HCT116 (cell line): ENCODE data around the gene ABCC5. TPM values are rescaled to one million over a fixed set of nuclear protein-coding genes. Genes with fewer than 3 reads are reported as not detected.

ENCODE experiments used
- ATAC-seq: fragments of 200-7000 bp; cut with Tn5 transposase; 2 replicates; pipeline ENCODE4 v1.9.1; 2020; ENCODE audit warnings: mild to moderate bottlenecking, moderate library complexity
- BruUV-seq: library from RNA; stranded (reverse); fragments of 400-500 nt; replicated peaks from 2 replicates; lab custom pipeline; 2021; lab: Mats Ljungman, UMichigan
- CTCF ChIA-PET: fragments of 300-600 bp; sonication (Branson Sonifier 250); formaldehyde crosslinking; loops from one replicate; lab custom pipeline; 2021; ENCODE audit warnings: antibody characterized with exemption; lab: Charles Lee
- POLR2A ChIA-PET: fragments of 300-600, 350-600 bp; sonication (Branson Sonifier 250); formaldehyde crosslinking; loops from one replicate; lab custom pipeline; 2021; ENCODE audit warnings: antibody characterized with exemption; lab: Charles Lee
- RAD21 ChIA-PET, 2 experiments: fragments of 300-600 bp; sonication (Branson Sonifier 250); formaldehyde crosslinking; loops; one replicate each; lab custom pipeline; 2023; ENCODE audit warnings: low total read pairs in 2 of 2; ENCODE audit not compliant: uncharacterized antibody in 2 of 2, unreplicated experiment in 2 of 2, low non-redundant PET in 1 of 2; lab: Charles Lee
- DNase-seq: peaks from one replicate; pipeline ENCODE4 v3.0.0-alpha.2; 2010; ENCODE audit warnings: low read depth, low spot score
- H2AFZ ChIP-seq: fragments of 200-600 bp; shearing (Covaris generic), sonication (generic); 2 replicates; pipeline ENCODE4 v1.6.1; 2017; ENCODE audit warnings: low read depth, mixed run types, mixed read lengths, antibody characterized with exemption, low read length; ENCODE audit not compliant: poor library complexity, severe bottlenecking
- H3K27ac ChIP-seq: 2 replicates; pipeline ENCODE4 v1.5.1; 2012; ENCODE audit warnings: low read depth, low read length
- H3K27me3 ChIP-seq: fragments of 200-600 bp; sonication (generic); 2 replicates; pipeline ENCODE4 v1.6.1; 2016; ENCODE audit warnings: mixed run types, low read length, mixed read lengths; ENCODE audit not compliant: insufficient read depth
- H3K36me3 ChIP-seq, 2 experiments: fragments of 200-500 bp in 1 of 2; fragments of 200-600 bp in 1 of 2; sonication (Bioruptor generic) in 1 of 2; sonication (generic) in 1 of 2; 2 replicates each; pipeline versions ENCODE4 v1.5.1 to v1.6.1; 2014 to 2016; ENCODE audit warnings: low read length in 2 of 2, inconsistent platforms in 1 of 2, mixed read lengths in 1 of 2, mixed run types in 1 of 2; ENCODE audit not compliant: insufficient read depth in 2 of 2, control insufficient read depth in 1 of 2
- H3K4me1 ChIP-seq, 2 experiments: fragments of 200-600 bp in 1 of 2; sonication (generic) in 1 of 2; 2 replicates each; pipeline versions ENCODE4 v1.5.1 to v1.6.1; 2012 to 2017; ENCODE audit warnings: low read length in 2 of 2, inconsistent platforms in 1 of 2, mild to moderate bottlenecking in 1 of 2, mixed read lengths in 1 of 2, mixed run types in 1 of 2, moderate library complexity in 1 of 2; ENCODE audit not compliant: insufficient read depth in 2 of 2, control insufficient read depth in 1 of 2
- H3K4me2 ChIP-seq: fragments of 200-600 bp; sonication (generic); 2 replicates; pipeline ENCODE4 v1.6.1; 2017; ENCODE audit warnings: mixed run types, low read length, mixed read lengths
- H3K4me3 ChIP-seq, 2 experiments: fragments of 200-600 bp in 1 of 2; sonication (generic) in 1 of 2; replicated peaks in 1 of 2; 2 replicates each; pipeline ENCODE4 v1.5.1; 2011 to 2016; ENCODE audit warnings: low read length in 2 of 2, control low read depth in 1 of 2, low read depth in 1 of 2, mild to moderate bottlenecking in 1 of 2, mixed read lengths in 1 of 2, mixed run types in 1 of 2
- H3K79me2 ChIP-seq: fragments of 200-600 bp; sonication (generic); 2 replicates; pipeline ENCODE4 v1.6.1; 2017; ENCODE audit warnings: mild to moderate bottlenecking, mixed run types, low read length, moderate library complexity, mixed read lengths; ENCODE audit not compliant: insufficient read depth
- H3K9ac ChIP-seq: fragments of 200-600 bp; sonication (generic); 2 replicates; pipeline ENCODE4 v1.6.1; 2016; ENCODE audit warnings: low read length, mixed read lengths
- H3K9me2 ChIP-seq: fragments of 200-600 bp; sonication (generic), shearing (Covaris generic); 2 replicates; pipeline ENCODE4 v1.6.1; 2017; ENCODE audit warnings: mixed run types, mild to moderate bottlenecking, moderate library complexity; ENCODE audit not compliant: insufficient read depth
- H3K9me3 ChIP-seq, 2 experiments: fragments of 200-500 bp in 1 of 2; fragments of 200-600 bp in 1 of 2; sonication (Bioruptor generic) in 1 of 2; sonication (generic) in 1 of 2; 2 replicates each; pipeline ENCODE4 v1.6.1; 2014 to 2017; ENCODE audit warnings: low read length in 2 of 2, mixed read lengths in 2 of 2, inconsistent platforms in 1 of 2, low read depth in 1 of 2, mild to moderate bottlenecking in 1 of 2, mixed run types in 1 of 2, moderate library complexity in 1 of 2; ENCODE audit not compliant: control insufficient read depth in 1 of 2, insufficient read depth in 1 of 2
- H4K20me1 ChIP-seq: fragments of 200-600 bp; sonication (generic), shearing (Covaris generic); 2 replicates; pipeline ENCODE4 v1.6.1; 2017; ENCODE audit warnings: mixed run types, mild to moderate bottlenecking, moderate library complexity; ENCODE audit not compliant: insufficient read depth
- CBX3 ChIP-seq: IDR thresholded peaks from 2 replicates; pipeline ENCODE4 v1.6.1; 2012; ENCODE audit warnings: low read depth
- EGR1 ChIP-seq: IDR thresholded peaks from 2 replicates; pipeline ENCODE4 v1.6.1; 2012; ENCODE audit warnings: low read depth
- ELF1 ChIP-seq: IDR thresholded peaks from 2 replicates; pipeline ENCODE4 v1.6.1; 2012; ENCODE audit warnings: low read depth, borderline replicate concordance
- EZH2 ChIP-seq: fragments of 200-600 bp; sonication (generic); IDR thresholded peaks from 2 replicates; pipeline ENCODE4 v1.6.1; 2017; ENCODE audit warnings: antibody characterized with exemption, mixed run types
- EZH2phosphoT487 ChIP-seq: fragments of 200-600 bp; IDR thresholded peaks from 2 replicates; pipeline ENCODE4 v1.6.1; 2018; ENCODE audit warnings: antibody characterized with exemption, borderline replicate concordance
- FOSL1 ChIP-seq: IDR thresholded peaks from 2 replicates; pipeline ENCODE4 v1.6.1; 2012; ENCODE audit warnings: low read depth
- POLR2A ChIP-seq: IDR thresholded peaks from 2 replicates; pipeline ENCODE4 v1.7.0; 2011; ENCODE audit warnings: borderline replicate concordance; ENCODE audit not compliant: insufficient read depth, insufficient read length; ENCODE audit errors: extremely low read depth
- POLR2AphosphoS5 ChIP-seq: IDR thresholded peaks from 2 replicates; pipeline ENCODE4 v1.6.1; 2011; ENCODE audit warnings: mild to moderate bottlenecking, low read depth, low read length, moderate library complexity
- REST ChIP-seq: IDR thresholded peaks from 2 replicates; pipeline ENCODE4 v1.6.1; 2012; ENCODE audit warnings: low read depth
- SIN3A ChIP-seq: IDR thresholded peaks from 2 replicates; pipeline ENCODE4 v1.6.1; 2012; ENCODE audit warnings: low read depth
- YY1 ChIP-seq: IDR thresholded peaks from 2 replicates; pipeline ENCODE4 v1.6.1; 2011; ENCODE audit warnings: low read length, low read depth, moderate library complexity, mild to moderate bottlenecking; ENCODE audit not compliant: insufficient replicate concordance; ENCODE audit errors: extremely low read depth
- ZFX ChIP-seq: fragments of 450-650 bp; IDR thresholded peaks from 2 replicates; pipeline ENCODE4 v1.6.1; 2017
- intact Hi-C: fragments of 100-400 bp; cut with micrococcal nuclease; formaldehyde crosslinking; loops from 2 replicates; pipeline ENCODE4 v1.10.0; 2022
- total RNA-seq: library from RNA; stranded (reverse); gene quantifications from one replicate; pipeline ENCODE4 v1.2.1, GENCODE V29; 2021; ENCODE audit not compliant: unreplicated experiment
- TF ChIP-seq, protein P1 (sequence below): IDR thresholded peaks from 2 replicates; pipeline ENCODE4 v1.6.1; 2012
- TF ChIP-seq, protein P2 (sequence below): IDR thresholded peaks from 2 replicates; pipeline ENCODE4 v1.6.1; 2012
- TF ChIP-seq, protein P3 (sequence below), 3 experiments: fragments of 200-600 bp in 1 of 3; sonication (generic) in 1 of 3; IDR thresholded peaks in 2 of 3; conservative IDR thresholded peaks in 1 of 3; 2 replicates each; pipeline ENCODE4 v1.5.1; 2012 to 2017; ENCODE audit warnings: low read depth in 2 of 3, low read length in 2 of 3, antibody characterized with exemption in 1 of 3, borderline replicate concordance in 1 of 3, control low read depth in 1 of 3, mild to moderate bottlenecking in 1 of 3, mixed read lengths in 1 of 3, mixed run types in 1 of 3, moderate library complexity in 1 of 3; ENCODE audit not compliant: insufficient read depth in 1 of 3

The ABCC5 gene
- total RNA-seq, 1 experiment from 2014 or later: 16.9 TPM

DNA sequence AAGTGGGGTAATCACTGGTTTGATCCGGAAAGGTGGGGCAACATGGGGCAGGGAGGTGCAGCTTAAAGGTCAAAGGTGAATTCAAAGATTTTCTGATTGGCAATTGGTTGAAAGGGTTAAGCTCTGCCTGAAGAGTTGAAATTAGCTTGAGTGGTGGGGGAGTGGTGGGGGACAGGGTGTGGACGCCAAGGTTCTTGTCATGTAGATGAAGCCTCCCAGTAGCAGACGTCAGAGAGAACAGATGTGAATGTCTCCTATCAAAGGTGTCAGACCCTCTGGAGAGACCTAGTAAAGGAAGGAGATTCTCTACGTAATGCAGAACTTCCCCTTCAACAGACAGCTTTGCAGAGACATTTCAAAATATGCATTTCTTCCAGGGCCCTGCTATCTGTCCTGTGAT, 62.8 kb downstream of the ABCC5 start:
- intact Hi-C loops: no loop called here
- Histone ChIP-seq H3K9me2 (no peaks in the 10 kb centered on the region), H3K9me3 (no peaks in the 10 kb centered on the region), H3K27ac (no peak overlapping the region), H3K4me2 (no peak overlapping the region), H3K9ac (no peak overlapping the region), H3K79me2 (no peaks in the 10 kb centered on the region), H3K4me3 (no peak overlapping the region)
- CTCF ChIA-PET: no interaction called here
- no peak for ATAC-seq
- TF ChIP-seq EZH2 (no peak), FOSL1 (no peak), EZH2phosphoT487 (no peak), ZFX (no peak), ELF1 (no peak), YY1 (no peak), EGR1 (no peak), POLR2A (no peak), SIN3A (no peak)
- TF ChIP-seq, protein P1, sequence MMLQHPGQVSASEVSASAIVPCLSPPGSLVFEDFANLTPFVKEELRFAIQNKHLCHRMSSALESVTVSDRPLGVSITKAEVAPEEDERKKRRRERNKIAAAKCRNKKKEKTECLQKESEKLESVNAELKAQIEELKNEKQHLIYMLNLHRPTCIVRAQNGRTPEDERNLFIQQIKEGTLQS: no peak
- TF ChIP-seq, all 23 proteins: peak for 0
- H3K27me3 ChIP-seq: no peaks in the 10 kb centered on the region
- peaks cover 0 to 14% of the 10 kb centered on the region in 2 experiments; a peak in 2 of 4 replicates for H3K4me1 ChIP-seq
- DNase-seq: no peak
- ChIA-PET RAD21 (no interaction called here), POLR2A (no interaction called here)
- peaks cover 0 to 12% of the 10 kb centered on the region in 2 experiments; a peak in 3 of 4 replicates for H3K36me3 ChIP-seq
- H2AFZ ChIP-seq: no peak overlapping the region
- no peaks in the 10 kb centered on the region for H4K20me1 ChIP-seq
- no TSS peak for BruUV-seq

DNA sequence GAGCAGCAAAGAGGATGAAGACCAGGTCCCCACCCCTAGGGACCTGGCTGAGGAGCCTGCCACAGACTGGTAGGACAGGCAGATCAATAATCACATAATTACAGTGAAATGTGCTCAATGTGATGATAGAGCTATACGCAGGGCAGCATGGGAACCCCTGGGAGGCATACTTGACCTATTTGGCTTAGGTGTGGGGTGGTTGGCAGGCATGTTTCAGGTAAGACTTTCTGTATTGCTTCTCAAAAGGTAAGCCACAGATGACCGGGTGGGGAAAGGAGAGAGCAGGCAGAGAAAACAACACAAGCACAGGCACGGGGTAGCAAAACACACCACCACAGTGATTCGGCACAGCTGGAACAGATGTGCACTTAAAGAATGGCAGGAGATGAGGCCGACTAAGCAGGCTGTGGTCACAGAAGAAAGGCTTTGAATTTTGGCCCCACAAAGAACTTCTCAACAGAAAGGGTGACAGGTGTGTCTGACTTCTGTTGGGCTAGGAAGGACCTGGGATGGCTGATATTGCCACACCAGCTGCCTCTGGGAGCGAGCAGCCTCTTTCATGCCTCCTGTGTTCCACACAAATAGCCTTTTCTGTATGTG, 64.1 kb downstream of the ABCC5 start:
- H3K4me2 ChIP-seq: no peak overlapping the region
- peaks cover 0 to 1% of the 10 kb centered on the region in 2 experiments; a peak in 1 of 4 replicates for H3K4me1 ChIP-seq
- no peaks in the 10 kb centered on the region for H3K9me3 ChIP-seq
- no peak overlapping the region for H3K4me3 ChIP-seq
- H4K20me1 ChIP-seq: no peaks in the 10 kb centered on the region
- H2AFZ ChIP-seq: no peak overlapping the region
- ChIA-PET RAD21 (no interaction called here), POLR2A (no interaction called here), CTCF (no interaction called here)
- no peak overlapping the region for H3K9ac ChIP-seq
- H3K27ac ChIP-seq: no peak overlapping the region
- H3K36me3 ChIP-seq: peaks cover 4 to 12% of the 10 kb centered on the region in 2 experiments
- ATAC-seq: no peak
- H3K27me3 ChIP-seq: no peaks in the 10 kb centered on the region
- H3K9me2 ChIP-seq: no peaks in the 10 kb centered on the region
- BruUV-seq: no TSS peak
- intact Hi-C loops: no loop called here
- no peak for DNase-seq
- no peaks in the 10 kb centered on the region for H3K79me2 ChIP-seq
- TF ChIP-seq REST (no peak), POLR2AphosphoS5 (no peak), CBX3 (no peak)
- TF ChIP-seq, protein P2, sequence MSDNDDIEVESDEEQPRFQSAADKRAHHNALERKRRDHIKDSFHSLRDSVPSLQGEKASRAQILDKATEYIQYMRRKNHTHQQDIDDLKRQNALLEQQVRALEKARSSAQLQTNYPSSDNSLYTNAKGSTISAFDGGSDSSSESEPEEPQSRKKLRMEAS: no peak
- TF ChIP-seq, protein P3, sequence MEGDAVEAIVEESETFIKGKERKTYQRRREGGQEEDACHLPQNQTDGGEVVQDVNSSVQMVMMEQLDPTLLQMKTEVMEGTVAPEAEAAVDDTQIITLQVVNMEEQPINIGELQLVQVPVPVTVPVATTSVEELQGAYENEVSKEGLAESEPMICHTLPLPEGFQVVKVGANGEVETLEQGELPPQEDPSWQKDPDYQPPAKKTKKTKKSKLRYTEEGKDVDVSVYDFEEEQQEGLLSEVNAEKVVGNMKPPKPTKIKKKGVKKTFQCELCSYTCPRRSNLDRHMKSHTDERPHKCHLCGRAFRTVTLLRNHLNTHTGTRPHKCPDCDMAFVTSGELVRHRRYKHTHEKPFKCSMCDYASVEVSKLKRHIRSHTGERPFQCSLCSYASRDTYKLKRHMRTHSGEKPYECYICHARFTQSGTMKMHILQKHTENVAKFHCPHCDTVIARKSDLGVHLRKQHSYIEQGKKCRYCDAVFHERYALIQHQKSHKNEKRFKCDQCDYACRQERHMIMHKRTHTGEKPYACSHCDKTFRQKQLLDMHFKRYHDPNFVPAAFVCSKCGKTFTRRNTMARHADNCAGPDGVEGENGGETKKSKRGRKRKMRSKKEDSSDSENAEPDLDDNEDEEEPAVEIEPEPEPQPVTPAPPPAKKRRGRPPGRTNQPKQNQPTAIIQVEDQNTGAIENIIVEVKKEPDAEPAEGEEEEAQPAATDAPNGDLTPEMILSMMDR (IDR thresholded peaks at IDR 0.05 in 2 of 3, conservative IDR thresholded peaks at IDR 0.05 in 1 of 3; ENCODE audit: borderline replicate concordance in 1 of 3, insufficient read depth in 1 of 3, low read depth in 2 of 3, low read length in 2 of 3): no peak
- TF ChIP-seq, protein P1: no peak
